Hematopoietic multipotent progenitor cell treated with erythropoietin and hydrocortisone succinate and interleukin-3 and kit ligand, for 4 days (in vitro differentiated cells): ENCODE measurements around the gene PCYT2.

Source experiments
- DNase-seq: peaks from one replicate; pipeline ENCODE4 v3.0.0-alpha.2; 2015

The PCYT2 gene

GRCh38 chr17:81869221-81870130 lies 41.7 kb downstream of the PCYT2 start:
- DNase-seq, result peak; percentile 67

- peak; percentile 33 for DNase-seq
Measured at GRCh38 chr17:81868674-81869220, 42.5 kb downstream of the PCYT2 start.

- DNase-seq, result no peak
Measured at GRCh38 chr17:81867991-81868673, 43.1 kb downstream of the PCYT2 start.

DNA sequence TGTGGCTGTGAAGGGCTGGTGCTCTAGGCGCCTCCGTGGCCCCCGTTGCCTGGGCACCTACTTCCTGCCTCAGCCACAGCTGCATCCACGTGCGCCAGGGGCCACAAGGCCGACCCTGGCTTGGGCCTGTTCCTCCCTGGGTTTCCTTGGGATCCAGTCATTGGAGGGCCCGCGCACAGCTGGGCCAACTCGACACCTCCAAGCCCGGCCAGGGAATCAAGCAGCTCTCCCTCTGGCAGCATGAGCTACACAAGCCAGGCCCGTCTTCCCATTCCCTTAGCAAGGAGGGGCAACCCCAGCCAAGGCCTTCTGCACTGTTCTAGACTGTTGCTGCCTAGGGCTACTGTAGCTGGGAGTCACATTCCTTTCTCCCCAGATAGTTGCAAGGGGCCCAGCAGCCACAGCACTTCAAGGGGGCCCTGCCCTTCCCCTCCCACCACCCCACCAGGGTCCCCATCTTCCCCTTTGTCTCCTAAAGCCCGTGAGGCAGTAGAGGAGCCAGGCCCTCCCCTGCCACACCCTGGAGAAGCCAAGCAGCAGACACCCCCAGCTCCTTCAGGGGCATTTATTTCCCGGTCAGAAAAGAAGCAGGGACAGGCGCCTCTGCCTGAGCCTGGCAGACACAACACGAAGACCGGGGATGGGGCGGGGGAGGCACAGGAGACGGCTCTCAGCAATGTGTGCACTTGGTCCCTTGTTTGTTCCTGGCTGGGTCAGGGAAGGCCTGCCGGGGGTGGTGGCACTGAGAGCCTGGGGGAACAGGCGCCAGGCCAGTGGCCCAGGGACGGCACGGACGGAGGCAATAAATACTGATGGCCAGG lies 43.8 kb downstream of the PCYT2 start:
- peak; percentile 71 for DNase-seq

DNA sequence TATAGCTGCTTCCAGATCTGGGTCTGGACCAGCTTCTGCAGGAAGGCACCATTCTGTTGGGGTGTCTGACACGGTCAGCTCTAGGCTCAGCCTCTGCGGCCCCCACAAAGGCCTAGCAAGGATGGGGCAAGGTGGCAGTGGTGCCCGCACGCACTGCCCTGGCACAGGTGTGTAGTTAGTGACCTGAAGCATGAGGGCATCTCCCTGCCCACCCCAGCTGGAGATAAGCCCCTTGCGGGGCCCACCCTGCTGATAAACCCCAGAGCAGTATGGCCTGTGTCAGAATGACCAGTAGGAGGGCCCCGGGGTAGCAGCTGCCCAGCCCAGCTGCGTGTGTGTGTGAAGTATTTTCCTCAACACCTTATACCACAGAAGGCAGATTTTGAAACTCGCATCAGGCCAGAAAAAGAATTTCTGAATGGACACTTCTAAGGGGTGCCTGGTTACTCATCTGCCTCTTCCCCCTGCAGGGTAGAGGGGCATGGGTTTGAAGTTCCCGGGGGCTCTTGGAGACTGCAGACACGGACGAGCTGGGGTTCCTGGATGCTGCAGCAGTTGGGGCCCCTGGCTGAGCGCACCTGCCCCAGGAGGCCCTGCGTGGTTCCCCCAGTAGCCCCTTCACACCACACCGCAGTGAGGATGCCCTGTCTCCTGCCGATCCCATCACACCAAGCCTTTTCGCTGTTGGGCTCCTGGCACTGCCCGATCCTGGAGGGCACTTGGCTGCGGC lies 44.6 kb downstream of the PCYT2 start:
- peak; percentile 32 for DNase-seq

GRCh38 chr17:81865733-81866439 lies 45.3 kb downstream of the PCYT2 start:
- DNase-seq, result no peak

DNA sequence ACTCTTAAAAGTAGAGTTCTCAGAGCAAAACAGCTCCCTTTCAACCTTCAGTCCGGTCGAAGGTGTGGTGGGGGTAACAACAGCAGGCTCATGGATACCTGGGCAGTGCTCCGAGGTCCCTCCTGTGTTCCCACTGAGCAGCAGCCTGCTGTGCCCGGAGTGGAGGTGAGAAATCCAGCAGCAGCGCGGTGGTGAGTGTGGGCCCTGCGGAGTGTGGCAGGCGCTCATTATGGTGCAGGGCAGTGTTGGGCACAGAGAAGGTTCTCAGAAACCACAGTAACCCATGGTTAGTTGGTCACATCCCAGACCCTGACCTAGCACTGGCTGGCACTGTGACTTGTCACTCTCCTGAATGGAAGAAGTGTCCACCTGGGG lies 45.9 kb downstream of the PCYT2 start:
- no peak for DNase-seq

DNA sequence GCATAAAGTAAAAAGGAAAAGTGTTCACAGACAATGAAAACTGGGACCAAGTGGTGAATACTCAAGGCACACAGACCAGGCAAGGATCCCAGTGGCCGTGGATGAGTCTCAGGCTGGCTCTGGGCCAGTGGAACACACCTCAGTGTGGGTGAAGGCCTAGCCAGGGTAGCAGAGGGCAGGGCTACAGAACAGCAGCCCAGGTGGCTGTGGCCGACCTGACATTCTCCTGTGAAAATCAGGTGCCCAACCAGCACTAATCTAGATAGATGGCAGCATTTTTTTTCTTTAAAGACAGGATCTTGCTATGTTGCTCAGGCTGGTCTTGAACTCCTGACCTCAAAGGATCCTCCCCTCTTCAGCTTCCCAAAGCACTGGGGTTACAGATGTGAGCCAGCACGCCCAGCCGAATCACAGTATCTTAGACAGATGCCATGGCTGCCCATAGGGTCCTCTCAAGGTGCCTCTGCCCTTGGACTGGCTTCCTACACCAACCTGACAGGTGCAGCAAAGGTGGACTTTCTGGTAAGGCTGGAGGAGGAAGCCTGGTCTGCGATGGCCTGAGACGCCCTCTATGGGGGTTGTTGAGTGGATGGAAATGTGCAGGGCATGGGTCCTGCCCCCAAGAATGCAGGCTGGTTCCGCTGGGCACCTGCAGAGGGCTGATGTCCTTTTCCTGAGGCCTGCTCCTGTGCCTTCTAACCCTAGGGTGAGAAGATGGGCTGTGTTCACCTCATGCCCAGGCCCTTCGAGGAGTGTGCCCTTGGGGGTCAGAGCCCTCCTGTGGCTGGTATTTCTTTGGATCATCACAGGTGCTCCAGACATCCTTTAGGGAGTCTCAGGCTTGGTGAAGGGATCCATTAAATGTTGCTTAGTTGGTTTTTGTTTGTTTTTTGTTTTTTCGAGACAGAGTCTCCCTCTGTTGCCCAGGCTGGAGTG lies 47.1 kb downstream of the PCYT2 start:
- peak; percentile 30 for DNase-seq

GRCh38 chr17:81863123-81863675 lies 48.0 kb downstream of the PCYT2 start:
- peak; percentile 40 for DNase-seq

- DNase-seq, result peak; percentile 100
Measured at GRCh38 chr17:81860756-81861568, 50.2 kb downstream of the PCYT2 start.

- DNase-seq, result no peak
Measured at GRCh38 chr17:81859906-81860755, 51.1 kb downstream of the PCYT2 start, which contains the start of gene P4HB. TSS of gene P4HB (minus strand) at chr17:81860535. CDS start at chr17:81860471, 64 bp downstream.

DNA sequence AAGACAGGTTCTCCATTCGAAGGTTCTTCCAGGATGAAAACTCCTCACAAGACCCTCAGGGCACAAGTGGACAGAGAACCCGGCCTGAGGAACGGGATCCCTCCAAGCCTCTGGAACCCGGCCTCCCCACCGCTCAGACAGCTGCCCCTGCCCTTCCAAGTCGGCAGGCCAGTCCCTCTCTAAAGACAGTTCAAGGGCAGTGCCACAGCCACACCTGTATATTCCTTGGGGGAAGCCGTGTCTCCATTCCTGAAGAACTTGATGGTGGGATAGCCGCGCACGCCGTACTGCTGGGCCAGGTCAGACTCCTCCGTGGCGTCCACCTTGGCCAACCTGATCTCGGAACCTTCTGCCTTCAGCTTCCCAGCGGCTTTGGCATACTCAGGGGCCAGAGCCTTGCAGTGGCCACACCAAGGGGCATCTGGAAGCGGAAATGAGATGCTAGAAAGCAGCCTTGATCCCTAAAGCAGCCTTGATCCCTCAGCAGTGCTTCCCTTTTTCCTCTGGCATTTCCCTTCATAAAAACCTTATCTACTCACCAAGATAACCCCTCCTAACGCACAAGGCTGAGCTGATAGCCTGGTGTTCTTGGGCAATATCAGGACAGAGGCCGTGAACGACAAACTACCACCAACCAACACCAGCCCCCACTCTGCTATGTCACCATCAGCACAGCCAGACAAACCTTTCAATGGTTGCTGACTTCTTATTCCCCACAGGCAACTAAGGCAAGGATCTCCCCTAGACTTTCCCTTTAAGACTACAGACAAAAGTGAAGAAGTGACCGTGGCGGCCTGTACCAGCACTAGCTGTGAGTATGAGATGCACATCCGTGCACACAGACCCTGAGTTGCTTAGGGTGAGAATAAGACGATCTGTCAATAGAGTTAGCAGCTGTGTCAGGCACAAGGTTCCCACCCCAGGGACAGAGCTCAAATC lies 52.0 kb downstream of the PCYT2 start:
- peak; percentile 60 for DNase-seq

DNA sequence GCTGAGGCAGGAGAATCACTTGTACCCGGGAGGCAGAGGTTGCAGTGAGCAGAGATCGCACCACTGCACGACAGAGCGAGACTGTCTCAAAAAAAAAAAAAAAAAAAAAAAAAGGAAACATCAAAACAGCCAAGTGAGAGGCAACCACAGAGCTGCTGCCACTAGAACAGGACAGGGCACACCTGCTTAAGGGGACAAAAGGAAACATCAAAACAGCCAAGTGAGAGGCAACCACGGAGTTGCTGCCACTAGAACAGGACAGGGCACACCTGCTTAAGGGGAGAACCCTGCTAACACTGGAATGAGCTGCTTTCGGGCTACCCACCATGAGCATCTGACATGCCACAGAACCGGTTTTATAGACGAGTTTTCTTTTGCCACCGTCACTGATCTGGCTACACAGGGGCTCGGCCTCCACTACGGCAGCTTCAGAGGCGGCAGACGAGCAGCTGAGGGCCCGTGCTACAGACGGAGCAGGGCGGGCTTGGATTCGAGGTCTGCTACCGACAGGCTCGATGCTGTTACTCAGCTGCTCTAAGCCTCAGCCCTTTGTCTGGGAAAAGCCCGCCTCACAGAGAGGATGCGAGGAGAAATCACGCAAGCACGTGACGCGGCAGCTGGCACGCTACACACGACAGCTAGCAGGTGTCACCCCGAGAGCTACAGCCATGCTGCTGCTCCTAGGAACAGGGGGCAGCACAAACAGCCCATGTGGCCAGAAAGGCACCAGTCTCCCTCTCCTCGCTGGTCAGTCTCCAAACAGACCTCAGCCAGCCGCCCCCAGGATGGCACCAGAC lies 52.8 kb downstream of the PCYT2 start:
- no peak for DNase-seq

DNA sequence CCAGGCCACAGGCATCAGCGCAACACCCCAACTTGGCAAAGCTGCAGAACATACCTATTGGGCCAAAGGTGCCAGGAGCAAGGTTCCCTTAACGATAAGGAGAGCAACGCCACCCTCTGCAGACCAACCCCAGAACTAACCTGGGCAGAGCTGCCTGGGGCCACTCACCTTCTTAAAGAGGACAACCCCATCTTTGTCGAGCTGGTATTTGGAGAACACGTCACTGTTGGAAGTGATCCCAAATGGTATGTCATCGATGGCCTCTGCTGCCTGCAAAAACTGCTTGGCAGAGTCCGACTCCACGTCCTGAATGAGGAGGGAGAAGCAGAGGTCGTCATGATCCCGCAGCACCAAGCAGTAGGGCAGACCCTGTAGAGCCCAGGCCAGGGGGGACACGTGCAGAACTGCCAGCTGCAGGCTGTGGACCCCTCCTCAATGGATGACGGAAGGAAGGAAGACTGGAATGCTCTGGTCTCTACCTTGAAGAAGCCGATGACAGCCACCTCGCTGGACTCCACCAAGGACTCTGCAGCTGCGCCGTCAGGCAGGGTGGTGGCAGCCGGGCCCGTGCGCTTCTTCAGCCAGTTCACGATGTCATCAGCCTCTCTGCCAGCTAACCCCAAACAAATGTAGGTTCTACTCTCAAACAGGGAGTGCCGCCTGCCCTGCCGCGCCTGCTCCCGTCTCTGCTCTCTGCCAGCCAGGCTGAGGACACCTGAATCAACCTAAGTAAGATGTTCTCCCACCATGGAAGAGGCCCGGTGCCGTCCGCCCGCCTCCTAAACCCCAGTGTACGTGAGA lies 56.0 kb downstream of the PCYT2 start:
- peak; percentile 37 for DNase-seq

DNA sequence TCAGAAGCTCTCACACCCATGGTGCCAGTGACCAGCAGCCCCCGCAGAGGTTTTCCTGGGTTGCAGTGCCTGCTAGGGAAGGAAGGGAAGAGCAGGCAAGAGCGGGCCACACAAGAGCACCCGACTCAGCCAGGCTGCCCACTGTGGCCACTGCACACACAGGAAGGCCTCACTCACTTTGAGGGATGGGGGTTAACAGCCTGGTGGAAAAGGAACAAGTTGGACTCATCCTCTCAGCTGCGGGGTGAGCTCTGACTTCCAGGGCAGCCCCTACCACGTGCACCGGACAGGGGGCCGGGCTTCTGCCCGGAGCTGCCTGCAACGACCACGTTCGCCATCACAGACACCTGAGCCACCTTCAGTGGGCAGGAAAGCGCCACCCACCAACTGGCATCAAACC lies 59.0 kb downstream of the PCYT2 start:
- no peak for DNase-seq
